Gastrocnemius medialis (tissue), 4 donors: ENCODE measurements around the gene VTI1A.

Experiments used
- CTCF ChIP-seq, 5 experiments: fragments of 450-650 bp in 3 of 5; fragments of 200-600 bp in 2 of 5; sonication (generic) in 2 of 5; IDR thresholded peaks in 4 of 5; conservative IDR thresholded peaks in 1 of 5; 1 replicate in 4 of 5; 2 replicates in 1 of 5; pipeline ENCODE4 v1.5.1; 2016 to 2019; ENCODE audit warnings: antibody characterized with exemption in 5 of 5, mild to moderate bottlenecking in 3 of 5, moderate library complexity in 3 of 5
- POLR2A ChIP-seq, 2 donors: fragments of 450-650 bp; IDR thresholded peaks; one replicate each; pipeline ENCODE4 v1.6.1; 2017; ENCODE audit warnings: antibody characterized with exemption in 2 of 2, mild to moderate bottlenecking in 2 of 2, moderate library complexity in 2 of 2

GRCh38 chr10:112716924-112717413, 270.0 kb downstream of the VTI1A start:
- no peak for TF ChIP-seq CTCF (IDR thresholded peaks at IDR 0.05 in 4 of 5, conservative IDR thresholded peaks at IDR 0.05 in 1 of 5)
- no peak for TF ChIP-seq POLR2A (IDR thresholded peaks at IDR 0.05)
